HG03135 (cell line): ENCODE measurements around the gene GDF10.

Experiments
- ATAC-seq: cut with Tn5 transposase; IDR thresholded peaks from one replicate; pipeline ENCODE4 v1.9.1; 2021; ENCODE audit warnings: mild to moderate bottlenecking, moderate library complexity; ENCODE audit not compliant: unreplicated experiment

Gene GDF10

GRCh38 chr10:47268696-47269095 is 31.3 kb upstream of the GDF10 start:
- ATAC-seq, result no peak

GRCh38 chr10:47269294-47269693 is 30.7 kb upstream of the GDF10 start:
- no peak for ATAC-seq

DNA sequence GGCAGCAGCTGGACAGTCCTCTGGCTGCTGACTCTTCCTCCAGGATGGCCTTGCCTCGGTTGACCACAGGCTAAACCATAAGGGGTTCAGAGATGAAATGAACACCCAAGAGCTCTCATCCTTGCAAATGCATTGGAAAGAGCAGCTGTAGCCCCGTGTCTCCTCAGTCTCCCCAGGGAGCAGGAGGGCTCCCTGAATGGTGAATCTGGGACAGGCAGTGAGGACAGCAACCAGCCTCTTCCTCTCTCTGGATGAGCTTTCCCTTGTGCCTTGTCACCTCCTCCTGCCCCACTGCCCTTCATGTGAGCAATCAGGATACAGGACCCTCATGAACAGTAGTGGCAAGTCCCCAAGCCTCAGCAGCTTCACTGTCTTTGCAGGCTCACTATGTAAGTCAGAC is 23.9 kb upstream of the GDF10 start:
- ATAC-seq, result no peak

GRCh38 chr10:47276576-47277351 is 23.2 kb upstream of the GDF10 start:
- no peak for ATAC-seq

- ATAC-seq, result no peak
These were observed 22.4 kb upstream of the GDF10 start for GRCh38 chr10:47277352-47278151.

DNA sequence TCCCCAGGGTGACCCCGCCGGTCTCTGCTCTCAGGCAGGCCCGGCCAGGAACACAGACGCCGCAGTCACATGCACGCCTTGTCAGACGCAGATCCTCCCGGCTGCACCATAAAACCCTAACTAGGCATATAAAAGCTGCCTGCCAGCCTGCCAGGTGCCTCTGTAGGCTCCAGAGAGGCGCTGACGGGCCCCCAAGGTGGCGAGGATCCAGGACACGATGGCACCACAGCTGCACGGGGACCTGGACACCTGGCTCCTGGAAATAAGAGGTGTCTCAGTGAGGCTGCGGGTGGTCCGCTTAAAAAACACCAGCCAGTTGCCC is 21.9 kb upstream of the GDF10 start:
- no peak for ATAC-seq

DNA sequence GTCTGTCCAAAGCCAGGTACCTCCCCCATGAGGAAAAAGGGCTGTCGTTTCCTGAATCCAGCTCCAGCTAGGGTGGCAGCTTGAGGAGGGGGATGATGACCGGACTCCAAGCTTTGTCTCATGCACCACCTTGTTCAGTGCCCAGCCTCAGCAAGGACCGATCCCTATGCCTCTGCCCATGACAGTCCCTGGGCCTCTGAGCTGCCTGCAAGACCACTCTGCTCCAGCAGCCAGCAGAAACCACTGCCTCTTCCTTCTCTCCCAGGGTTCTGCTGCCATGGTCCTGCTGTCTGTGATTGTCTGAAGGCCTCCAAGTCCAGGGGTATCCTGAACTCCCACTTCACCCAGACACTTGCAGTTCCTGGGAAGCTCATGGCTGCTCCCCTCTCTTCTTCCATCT is 21.3 kb upstream of the GDF10 start:
- no peak for ATAC-seq

DNA sequence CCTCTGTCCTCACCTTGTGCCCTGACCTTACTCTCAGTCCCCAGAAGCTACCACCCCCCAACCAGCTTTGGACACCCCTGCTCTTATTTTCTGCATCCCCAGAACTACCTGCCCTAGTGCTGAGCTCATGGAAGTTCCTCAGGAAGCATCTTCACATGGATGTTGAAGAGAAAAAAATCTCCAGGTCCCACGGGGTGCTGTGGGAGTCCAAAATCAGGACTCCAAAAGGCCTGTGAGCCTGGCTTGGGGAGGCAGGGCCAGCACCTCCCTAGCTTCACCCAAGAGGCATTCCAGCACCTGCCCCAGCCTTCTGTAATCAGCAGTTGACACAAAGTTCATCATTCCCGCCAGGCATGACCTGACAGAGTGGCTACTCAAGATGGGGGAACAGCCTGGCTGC is 20.7 kb upstream of the GDF10 start:
- ATAC-seq, result no peak

GRCh38 chr10:47282005-47282656 is 17.9 kb upstream of the GDF10 start:
- no peak for ATAC-seq

GRCh38 chr10:47282657-47283018 is 17.4 kb upstream of the GDF10 start:
- no peak for ATAC-seq

DNA sequence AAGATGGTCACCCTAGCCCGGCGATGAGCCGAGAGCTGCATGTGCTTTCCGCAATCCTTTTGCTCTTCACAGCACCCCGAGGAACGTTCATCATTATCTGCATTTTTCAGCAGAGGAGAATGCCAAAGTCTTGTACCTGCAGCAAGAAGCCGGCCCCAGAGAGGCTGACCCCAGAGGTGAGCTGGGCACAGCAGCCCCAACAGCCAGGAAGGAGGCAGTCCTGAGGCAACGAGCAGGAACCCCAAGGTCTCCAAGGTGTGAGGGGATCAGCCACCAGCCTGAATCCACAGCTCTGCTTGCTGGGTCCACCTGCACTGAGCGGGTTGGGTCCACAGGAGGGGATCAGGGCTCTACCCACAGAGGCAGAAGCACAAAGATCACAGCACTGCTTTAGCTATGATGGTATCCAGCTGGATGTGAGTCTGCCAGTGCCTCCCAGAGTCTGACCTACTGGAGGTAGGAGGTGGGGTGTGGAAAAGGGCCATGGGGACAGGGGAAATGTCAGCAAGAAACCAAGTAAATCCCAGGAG is 16.8 kb upstream of the GDF10 start:
- no peak for ATAC-seq

DNA sequence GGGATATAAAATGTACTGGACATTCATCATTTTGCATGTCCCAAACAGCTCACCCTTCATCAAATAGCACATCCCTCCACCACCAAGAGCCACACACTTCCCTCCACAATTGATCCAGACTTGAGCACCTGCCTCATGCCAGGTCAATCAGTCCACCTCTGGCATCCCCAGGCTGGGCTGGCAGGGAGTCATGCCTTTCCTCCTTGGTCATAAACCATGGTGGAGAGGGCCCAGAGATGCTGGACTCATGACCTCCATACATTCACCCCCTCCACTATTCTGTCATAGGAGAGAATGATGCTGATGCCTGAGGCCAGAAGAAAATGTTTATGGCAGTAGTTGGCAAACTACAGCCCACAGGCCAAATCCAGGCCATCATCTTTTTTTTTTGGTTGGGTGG is 16.1 kb upstream of the GDF10 start:
- ATAC-seq, result no peak

DNA sequence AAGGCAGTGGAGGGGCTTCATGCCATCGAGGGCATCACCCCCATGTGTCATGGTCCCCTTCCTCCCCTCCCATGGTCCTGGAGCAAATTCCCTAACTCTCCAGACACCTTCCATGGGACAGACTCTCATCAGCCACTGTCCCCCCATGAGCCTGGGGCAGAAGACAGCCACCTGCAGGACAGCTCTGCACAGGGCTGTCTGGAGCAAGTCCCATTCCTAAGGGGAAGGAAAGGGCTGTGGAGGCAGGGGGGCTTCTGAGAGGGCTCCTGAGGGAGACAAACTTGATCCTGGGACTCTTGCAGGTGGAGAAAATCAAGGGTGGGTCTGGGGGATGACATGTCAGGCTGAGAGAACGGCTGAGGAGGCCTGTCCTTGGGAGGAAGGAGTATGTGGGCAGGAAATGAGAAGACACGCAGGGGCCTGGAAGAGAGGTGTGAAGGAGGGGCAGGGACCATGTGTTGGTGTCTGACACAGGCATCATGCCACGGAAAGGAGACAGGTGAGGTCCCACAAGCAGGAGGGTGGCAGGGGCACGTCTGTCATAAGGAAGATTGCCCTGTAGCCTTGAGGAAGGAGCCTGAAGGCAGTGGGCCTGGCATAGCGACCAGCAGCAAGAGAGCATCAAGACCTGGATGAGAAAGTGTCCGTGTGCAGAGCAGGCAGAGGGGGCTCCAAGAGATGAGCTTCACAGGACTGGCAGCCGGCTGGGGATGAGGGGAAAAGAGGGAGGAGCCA is 14.4 kb upstream of the GDF10 start:
- ATAC-seq, result no peak

DNA sequence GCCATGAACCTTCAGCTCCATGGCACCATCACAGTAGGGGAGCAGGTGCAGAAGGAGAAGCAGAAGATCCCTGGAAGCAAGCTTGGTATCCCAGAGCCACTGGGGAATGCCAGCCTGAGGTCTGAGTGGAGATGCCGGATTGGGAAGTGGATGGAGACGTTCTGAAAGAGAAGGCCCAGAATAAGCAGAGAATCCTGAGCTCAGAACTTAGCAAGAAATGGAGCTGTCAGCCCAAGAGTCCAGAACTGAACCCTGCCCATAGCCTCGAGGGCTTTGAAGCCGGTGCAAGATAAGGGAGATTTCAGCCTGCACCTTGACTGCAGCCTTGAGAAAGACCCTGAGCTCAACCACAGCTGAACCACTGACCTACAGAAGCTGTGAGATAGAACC is 13.9 kb upstream of the GDF10 start:
- ATAC-seq, result no peak

DNA sequence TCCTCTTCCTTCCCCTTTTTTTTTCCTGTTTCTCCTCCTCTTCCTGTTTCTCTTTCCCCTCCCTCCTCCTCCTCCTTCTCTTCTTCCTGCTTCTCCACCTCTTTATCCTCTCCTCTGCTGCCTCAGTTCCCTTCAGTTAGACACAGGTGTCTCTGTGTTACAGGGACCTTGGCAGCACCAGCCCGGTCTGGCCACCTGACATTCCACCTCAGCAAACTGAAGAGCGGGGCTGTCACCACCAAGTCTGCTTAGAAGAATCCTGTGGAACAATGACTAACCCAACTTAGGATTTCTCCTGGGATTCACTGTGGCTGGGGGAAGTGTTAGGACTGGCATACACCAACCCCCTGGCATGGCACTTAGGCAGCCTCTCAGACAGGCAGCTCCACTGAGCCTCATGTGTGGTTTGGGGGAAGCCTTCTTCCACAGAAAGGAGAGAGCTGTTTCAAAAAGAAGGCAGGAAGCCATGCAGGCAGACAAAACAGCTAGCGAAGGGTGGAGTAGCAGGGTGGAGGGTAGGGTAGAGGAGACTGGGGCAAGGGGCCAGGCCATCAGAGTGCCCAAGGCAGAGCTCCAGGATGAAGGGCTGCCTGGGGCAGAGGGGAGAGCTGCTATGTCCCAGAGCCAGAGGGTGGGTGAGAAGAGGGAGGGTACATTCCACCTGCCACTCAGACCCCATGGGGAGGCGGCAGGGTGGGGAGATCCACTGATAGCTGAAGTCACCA is 13.2 kb upstream of the GDF10 start:
- no peak for ATAC-seq

DNA sequence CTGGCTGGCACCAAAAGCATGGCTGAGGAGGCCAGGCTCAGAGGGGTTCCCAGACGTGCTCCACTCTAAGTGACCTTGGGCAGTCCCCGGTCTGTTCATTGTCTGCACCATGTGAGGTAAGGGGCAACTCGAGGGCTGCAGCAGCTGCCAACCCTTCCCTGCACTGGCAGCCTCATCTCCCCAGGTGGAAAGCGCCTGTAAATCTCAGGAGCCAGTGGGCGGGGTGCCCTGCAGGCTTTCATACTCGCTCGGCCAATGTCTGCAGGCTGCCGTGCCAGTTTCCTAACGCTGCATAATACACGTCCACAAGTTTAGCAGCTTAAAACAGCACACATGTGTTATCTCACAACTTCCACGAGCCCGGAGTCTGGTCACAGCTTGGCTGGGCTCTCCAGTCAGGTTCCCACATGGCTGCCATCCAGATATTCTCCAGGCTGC is 12.6 kb upstream of the GDF10 start:
- no peak for ATAC-seq

DNA sequence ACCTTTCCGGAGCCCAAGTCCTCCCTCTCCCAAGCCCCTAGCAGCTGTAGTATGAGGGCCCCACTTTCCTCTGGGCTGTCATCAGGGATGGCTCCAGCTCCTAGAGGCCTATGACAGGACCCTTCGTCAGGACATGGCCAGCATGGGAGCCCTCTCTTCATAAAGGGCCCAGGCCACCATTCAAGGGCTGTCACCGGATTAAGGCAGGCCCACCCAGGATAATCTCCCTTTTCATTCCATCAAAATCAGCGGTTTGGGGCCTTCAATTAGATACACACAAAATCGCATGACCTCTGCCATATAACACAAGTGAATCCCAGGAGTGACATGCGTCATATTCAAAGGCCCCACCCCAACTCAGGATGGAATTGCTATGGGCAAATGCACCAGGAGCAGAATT is 12.2 kb upstream of the GDF10 start:
- ATAC-seq, result no peak

GRCh38 chr10:47288236-47288635 is 11.8 kb upstream of the GDF10 start:
- no peak for ATAC-seq

DNA sequence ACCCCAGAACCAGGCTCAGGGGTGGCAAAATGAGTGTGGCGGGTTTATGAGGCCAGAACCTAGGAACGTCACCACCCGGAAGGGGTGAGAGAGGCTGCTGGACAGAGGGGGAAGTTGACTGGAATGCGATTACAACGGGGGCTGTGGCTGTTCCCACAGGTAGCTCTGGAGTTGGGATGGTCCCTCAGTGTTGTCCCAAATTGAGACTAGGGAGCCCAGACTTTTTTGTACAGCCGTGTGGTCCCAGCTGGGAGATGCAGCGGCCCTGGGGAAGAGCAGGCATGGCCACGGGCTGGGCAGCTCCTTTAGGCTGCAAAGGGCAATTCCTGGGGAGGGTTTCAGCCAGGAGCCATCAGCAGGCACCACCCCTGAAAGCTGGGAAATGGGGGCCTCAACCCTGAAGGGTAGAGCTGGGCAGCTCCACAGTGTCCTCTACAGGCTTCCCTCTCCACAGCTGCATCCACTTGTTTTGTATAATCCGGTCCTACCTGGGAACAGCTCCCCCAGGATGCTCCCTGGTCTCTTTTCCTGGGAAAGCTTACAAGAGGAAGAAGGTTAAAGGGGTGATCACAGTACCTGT is 11.0 kb upstream of the GDF10 start:
- no peak for ATAC-seq

GRCh38 chr10:47289921-47290320 is 10.1 kb upstream of the GDF10 start:
- ATAC-seq, result no peak
